Measurements from ENCODE around the gene COPG1. TPM values are rescaled to one million over a fixed set of nuclear protein-coding genes. Genes with fewer than 3 reads are reported as not detected.

The COPG1 gene
- total RNA-seq, 1 experiment from 2014 or later = 124 TPM

GRCh38 chr3:129316248-129317013 is 67.0 kb downstream of the COPG1 start:
- peak overlapping the region; percentile 88 for H3K4me2 ChIP-seq (ENCODE audit: low read length)
- peak overlapping the region; percentile 65 for H3K27ac ChIP-seq (ENCODE audit: low read length)
- H3K36me3 ChIP-seq (ENCODE audit: low read depth, low read length) = no peaks in the 10 kb centered on the region
- ChIA-PET POLR2A (ENCODE audit: unreplicated experiment) (interaction anchor here (0.6 kb wide), 1 partner anchor 25 kb away, joined by 3 read pairs; no protein-coding TSS in a partner anchor), CTCF (no interaction called here)
- H4K20me1 ChIP-seq (ENCODE audit: low read length) = 0 out of 2 replicates have a peak, but pooled peaks cover 3% of the 10 kb centered on the region
- peaks cover 5% of the 10 kb centered on the region for H3F3A ChIP-seq (ENCODE audit: low read length, unreplicated experiment)
- peak; percentile 39 for ATAC-seq
- H3K79me2 ChIP-seq (ENCODE audit: low read length) = peaks cover 8% of the 10 kb centered on the region
- peak; percentile 72 for TF ChIP-seq CTCF (conservative IDR thresholded peaks at IDR 0.05; ENCODE audit: low read depth, low read length)
- TF ChIP-seq EZH2 (IDR thresholded peaks at IDR 0.05; ENCODE audit: low read length, unreplicated experiment) = no peak
- peak overlapping the region; percentile 86 for H3K4me3 ChIP-seq (ENCODE audit: low read length)
- no TSS peak for BruUV-seq (replicated peaks)
- H3K9me3 ChIP-seq (ENCODE audit: low read length) = no peaks in the 10 kb centered on the region
- H3K9me2 ChIP-seq (replicated peaks; ENCODE audit: low read length) = no peaks in the 10 kb centered on the region
- intact Hi-C loops (cut with micrococcal nuclease) = no loop called here
- peak; percentile 77 for DNase-seq
- H3K4me1 ChIP-seq (ENCODE audit: insufficient read depth, low read length) = no peaks in the 10 kb centered on the region
- H2AFZ ChIP-seq (ENCODE audit: low read length) = peak overlapping the region; percentile 91
- peak overlapping the region; percentile 87 for H3K9ac ChIP-seq (ENCODE audit: low read length)
- H3K27me3 ChIP-seq (ENCODE audit: low read length) = no peaks in the 10 kb centered on the region

- Histone ChIP-seq H3K4me3 (ENCODE audit: low read length) (peak overlapping the region; percentile 86), H3F3A (ENCODE audit: low read length, unreplicated experiment) (peaks cover 5% of the 10 kb centered on the region), H3K4me1 (ENCODE audit: insufficient read depth, low read length) (no peaks in the 10 kb centered on the region), H4K20me1 (ENCODE audit: low read length) (0 out of 2 replicates have a peak, but pooled peaks cover 3% of the 10 kb centered on the region), H3K36me3 (ENCODE audit: low read depth, low read length) (no peaks in the 10 kb centered on the region), H3K4me2 (ENCODE audit: low read length) (peak overlapping the region; percentile 88), H3K79me2 (ENCODE audit: low read length) (peaks cover 8% of the 10 kb centered on the region), H3K9ac (ENCODE audit: low read length) (peak overlapping the region; percentile 87), H3K27ac (ENCODE audit: low read length) (no peak overlapping the region; the same call in 1 of the 2 replicates), H2AFZ (ENCODE audit: low read length) (peak overlapping the region; percentile 91), H3K27me3 (ENCODE audit: low read length) (no peaks in the 10 kb centered on the region), H3K9me2 (replicated peaks; ENCODE audit: low read length) (no peaks in the 10 kb centered on the region), H3K9me3 (ENCODE audit: low read length) (no peaks in the 10 kb centered on the region)
- intact Hi-C loops (cut with micrococcal nuclease) = no loop called here
- POLR2A ChIA-PET (ENCODE audit: unreplicated experiment) = no interaction called here
- TF ChIP-seq EZH2phosphoT487 (IDR thresholded peaks at IDR 0.05; ENCODE audit: borderline replicate concordance, low read length) (no peak), EZH2 (IDR thresholded peaks at IDR 0.05; ENCODE audit: low read length, unreplicated experiment) (no peak), CTCF (conservative IDR thresholded peaks at IDR 0.05; ENCODE audit: low read depth, low read length) (no peak)
- ATAC-seq (no peak), DNase-seq (no peak)
- CTCF ChIA-PET = no interaction called here
- no TSS peak for BruUV-seq (replicated peaks)
Observed at GRCh38 chr3:129317014-129317771, 67.8 kb downstream of the COPG1 start.
